HepG2 (cell line): ENCODE results near the gene WDR87. TPM values are rescaled to one million over a fixed set of nuclear protein-coding genes. Genes with fewer than 3 reads are reported as not detected.
A peak's percentile ranks its signal among the peaks of the same experiment; 100 is the strongest.

Experiments used
- ADNP ChIP-seq: sonication (generic); formaldehyde crosslinking; IDR thresholded peaks from 2 replicates; pipeline ENCODE4 v1.4.0; 2020; ENCODE audit warnings: missing genetic modification reagents
- ARNT ChIP-seq: fragments of 450-650 bp; IDR thresholded peaks from 2 replicates; pipeline ENCODE4 v1.6.1; 2017
- FOXK2 ChIP-seq: fragments of 450-650 bp; IDR thresholded peaks from 2 replicates; pipeline ENCODE4 v1.6.1; 2016
- KDM5A ChIP-seq: fragments of 200-600 bp; sonication (generic); IDR thresholded peaks from 2 replicates; pipeline ENCODE4 v1.7.0; 2018; ENCODE audit warnings: antibody characterized with exemption, mild to moderate bottlenecking, low read length, borderline replicate concordance
- KLF6 ChIP-seq: IDR thresholded peaks from 2 replicates; pipeline ENCODE4 v1.8.0; 2016; ENCODE audit warnings: missing biosample characterization, missing genetic modification reagents
- RARA ChIP-seq: IDR thresholded peaks from 2 replicates; pipeline ENCODE4 v1.6.1; 2016; ENCODE audit warnings: missing genetic modification reagents, missing compliant biosample characterization
- SP1 ChIP-seq, 2 experiments: fragments of 450-650 bp in 1 of 2; sonication (generic) in 1 of 2; formaldehyde crosslinking in 1 of 2; IDR thresholded peaks; 2 replicates each; pipeline versions ENCODE4 v1.4.0 to v1.6.1; 2016 to 2020; ENCODE audit warnings: missing genetic modification reagents in 1 of 2
- SRSF9 ChIP-seq: fragments of 200-400 bp; formaldehyde crosslinking; IDR thresholded peaks from 2 replicates; pipeline ENCODE4 v1.6.1; 2018; ENCODE audit warnings: borderline replicate concordance, mild to moderate bottlenecking, low read depth, low read length; ENCODE audit not compliant: insufficient read depth, poor library complexity, severe bottlenecking
- ZNF224 ChIP-seq: sonication (generic); formaldehyde crosslinking; IDR thresholded peaks from 2 replicates; pipeline ENCODE4 v1.5.0; 2020; ENCODE audit warnings: mild to moderate bottlenecking, missing genetic modification reagents
- ZNF781 ChIP-seq: sonication (generic); formaldehyde crosslinking; IDR thresholded peaks from 2 replicates; pipeline ENCODE4 v1.5.1; 2020; ENCODE audit warnings: borderline replicate concordance, mild to moderate bottlenecking, missing genetic modification reagents; ENCODE audit errors: not compliant biosample characterization
- polyA plus RNA-seq, 8 experiments: library from polyadenylated mRNA; depleted of rRNA in 3 of 8; stranded (reverse) in 7 of 8; unstranded in 1 of 8; fragments of >200 nt; fragmentation: Illumina TruSeq in 4 of 8; extraction: Trizol in 4 of 8; gene quantifications; 2 replicates each; pipeline versions ENCODE4 v1.2.1 to v1.2.3, GENCODE V29; 2011 to 2016; ENCODE audit warnings: low read depth in 4 of 8, missing spikeins in 1 of 8, mixed read lengths in 1 of 8; ENCODE audit not compliant: insufficient read depth in 1 of 8
- total RNA-seq, 5 experiments: library from RNA; depleted of rRNA; stranded (reverse); fragments of >200 nt; fragmentation: Illumina TruSeq; extraction: Trizol; gene quantifications; 2 replicates each; pipeline ENCODE4 v1.2.3, GENCODE V29; 2016; ENCODE audit warnings: low read depth in 1 of 5
- TF ChIP-seq, protein P1 (sequence below): sonication (generic); formaldehyde crosslinking; IDR thresholded peaks from 2 replicates; pipeline ENCODE4 v1.8.1; 2023; ENCODE audit warnings: mild to moderate bottlenecking, inconsistent platforms, moderate library complexity, missing genetic modification reagents, borderline replicate concordance
- TF ChIP-seq, protein P2 (sequence below): sonication (generic); formaldehyde crosslinking; conservative IDR thresholded peaks from 2 replicates; pipeline ENCODE4 v1.8.0; 2022; ENCODE audit warnings: mild to moderate bottlenecking, moderate library complexity, missing genetic modification reagents
- TF ChIP-seq, protein P3 (sequence below): sonication (generic); formaldehyde crosslinking; IDR thresholded peaks from 2 replicates; pipeline ENCODE4 v1.4.0; 2020; ENCODE audit warnings: missing genetic modification reagents
- TF ChIP-seq, protein P4 (sequence below): IDR thresholded peaks from 2 replicates; pipeline ENCODE4 v1.6.1; 2016; ENCODE audit warnings: low read depth, control low read depth
- TF ChIP-seq, protein P5 (sequence below): sonication (generic); formaldehyde crosslinking; IDR thresholded peaks from 2 replicates; pipeline ENCODE4 v1.8.0; 2022; ENCODE audit warnings: missing genetic modification reagents, mild to moderate bottlenecking, inconsistent platforms, borderline replicate concordance
- TF ChIP-seq, protein P6 (sequence below): sonication (generic); formaldehyde crosslinking; IDR thresholded peaks from 2 replicates; pipeline ENCODE4 v1.8.1; 2022; ENCODE audit warnings: low read depth, mild to moderate bottlenecking, missing genetic modification reagents

WDR87 gene
- total and polyA plus RNA-seq, 2 of the 13 experiments (the other 11 are each of a cell fraction or from before 2014, with no cell fraction given) = not detected

DNA sequence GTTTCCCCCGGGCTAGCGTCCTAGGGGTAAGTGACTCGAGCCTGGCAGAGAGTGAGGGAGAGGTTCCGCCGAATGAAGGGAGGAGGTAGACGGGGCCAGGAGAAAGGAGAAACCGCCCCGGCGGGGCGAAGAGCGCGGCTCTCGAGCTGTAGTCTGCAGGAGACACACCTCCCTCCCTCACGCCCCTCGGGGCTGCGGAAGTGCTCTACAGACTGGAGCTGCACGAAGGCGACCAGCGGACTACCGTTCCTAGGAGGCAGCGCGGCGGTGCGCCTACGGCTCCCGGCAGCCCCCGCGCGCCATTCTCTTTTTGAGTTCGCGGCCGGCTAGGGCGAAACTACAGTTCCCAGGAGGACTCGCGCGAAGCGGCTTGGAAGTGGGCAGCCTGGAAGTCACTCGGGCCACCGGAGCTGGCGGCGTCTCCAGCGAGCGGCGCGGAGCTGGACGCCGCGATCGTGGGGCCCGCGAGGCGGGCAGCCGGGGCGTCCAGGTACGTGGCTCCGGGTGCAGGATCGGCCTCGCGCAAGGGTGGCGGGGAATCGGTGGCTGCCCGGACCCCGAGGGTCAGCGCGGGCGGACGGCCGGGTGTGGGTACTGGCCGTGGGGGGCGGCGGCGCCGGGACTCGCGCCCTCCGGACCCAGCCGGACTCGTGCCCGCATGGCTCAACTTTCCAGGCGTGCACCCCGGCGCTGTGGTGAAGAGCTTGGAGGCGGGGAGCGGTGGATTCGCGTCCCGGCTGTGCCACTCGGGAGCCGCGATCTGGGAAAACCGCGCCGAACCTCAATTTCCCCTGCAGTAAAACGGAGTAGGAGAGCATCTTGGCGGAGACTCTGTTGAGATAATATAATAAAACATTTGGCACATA lies 708 bp upstream of the WDR87 start, which contains the start of gene SIPA1L3 (continued):
- TF ChIP-seq, protein P1, sequence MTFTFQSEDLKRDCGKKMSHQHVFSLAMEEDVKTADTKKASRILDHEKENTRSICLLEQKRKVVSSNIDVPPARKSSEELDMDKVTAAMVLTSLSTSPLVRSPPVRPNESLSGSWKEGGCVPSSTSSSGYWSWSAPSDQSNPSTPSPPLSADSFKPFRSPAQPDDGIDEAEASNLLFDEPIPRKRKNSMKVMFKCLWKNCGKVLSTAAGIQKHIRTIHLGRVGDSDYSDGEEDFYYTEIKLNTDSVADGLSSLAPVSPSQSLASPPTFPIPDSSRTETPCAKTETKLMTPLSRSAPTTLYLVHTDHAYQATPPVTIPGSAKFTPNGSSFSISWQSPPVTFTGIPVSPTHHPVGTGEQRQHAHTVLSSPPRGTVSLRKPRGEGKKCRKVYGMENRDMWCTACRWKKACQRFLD (CRISPR knock-in tag) = no peak
- TF ChIP-seq, protein P2, sequence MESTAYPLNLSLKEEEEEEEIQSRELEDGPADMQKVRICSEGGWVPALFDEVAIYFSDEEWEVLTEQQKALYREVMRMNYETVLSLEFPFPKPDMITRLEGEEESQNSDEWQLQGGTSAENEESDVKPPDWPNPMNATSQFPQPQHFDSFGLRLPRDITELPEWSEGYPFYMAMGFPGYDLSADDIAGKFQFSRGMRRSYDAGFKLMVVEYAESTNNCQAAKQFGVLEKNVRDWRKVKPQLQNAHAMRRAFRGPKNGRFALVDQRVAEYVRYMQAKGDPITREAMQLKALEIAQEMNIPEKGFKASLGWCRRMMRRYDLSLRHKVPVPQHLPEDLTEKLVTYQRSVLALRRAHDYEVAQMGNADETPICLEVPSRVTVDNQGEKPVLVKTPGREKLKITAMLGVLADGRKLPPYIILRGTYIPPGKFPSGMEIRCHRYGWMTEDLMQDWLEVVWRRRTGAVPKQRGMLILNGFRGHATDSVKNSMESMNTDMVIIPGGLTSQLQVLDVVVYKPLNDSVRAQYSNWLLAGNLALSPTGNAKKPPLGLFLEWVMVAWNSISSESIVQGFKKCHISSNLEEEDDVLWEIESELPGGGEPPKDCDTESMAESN (CRISPR knock-in tag) = no peak
- TF ChIP-seq ZNF781 (CRISPR knock-in tag) (peak; percentile 7), ARNT (no peak), ADNP (CRISPR knock-in tag) (no peak), ZNF224 (CRISPR knock-in tag) (no peak), FOXK2 (no peak), SP1 (IDR thresholded peaks at IDR 0.05) (no peak), SP1 (CRISPR knock-in tag; IDR thresholded peaks at IDR 0.05) (0 out of 2 replicates have a peak, but pooled peaks have one; percentile 39), KDM5A (peak; percentile 72; the same call in 1 of the 2 replicates), KLF6 (no peak), RARA (CRISPR knock-in tag) (0 out of 2 replicates have a peak, but pooled peaks have one; percentile 4), SRSF9 (no peak)
- TF ChIP-seq, protein P3, sequence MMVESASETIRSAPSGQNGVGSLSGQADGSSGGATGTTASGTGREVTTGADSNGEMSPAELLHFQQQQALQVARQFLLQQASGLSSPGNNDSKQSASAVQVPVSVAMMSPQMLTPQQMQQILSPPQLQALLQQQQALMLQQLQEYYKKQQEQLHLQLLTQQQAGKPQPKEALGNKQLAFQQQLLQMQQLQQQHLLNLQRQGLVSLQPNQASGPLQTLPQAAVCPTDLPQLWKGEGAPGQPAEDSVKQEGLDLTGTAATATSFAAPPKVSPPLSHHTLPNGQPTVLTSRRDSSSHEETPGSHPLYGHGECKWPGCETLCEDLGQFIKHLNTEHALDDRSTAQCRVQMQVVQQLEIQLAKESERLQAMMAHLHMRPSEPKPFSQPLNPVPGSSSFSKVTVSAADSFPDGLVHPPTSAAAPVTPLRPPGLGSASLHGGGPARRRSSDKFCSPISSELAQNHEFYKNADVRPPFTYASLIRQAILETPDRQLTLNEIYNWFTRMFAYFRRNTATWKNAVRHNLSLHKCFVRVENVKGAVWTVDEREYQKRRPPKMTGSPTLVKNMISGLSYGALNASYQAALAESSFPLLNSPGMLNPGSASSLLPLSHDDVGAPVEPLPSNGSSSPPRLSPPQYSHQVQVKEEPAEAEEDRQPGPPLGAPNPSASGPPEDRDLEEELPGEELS = no peak
- TF ChIP-seq, protein P4, sequence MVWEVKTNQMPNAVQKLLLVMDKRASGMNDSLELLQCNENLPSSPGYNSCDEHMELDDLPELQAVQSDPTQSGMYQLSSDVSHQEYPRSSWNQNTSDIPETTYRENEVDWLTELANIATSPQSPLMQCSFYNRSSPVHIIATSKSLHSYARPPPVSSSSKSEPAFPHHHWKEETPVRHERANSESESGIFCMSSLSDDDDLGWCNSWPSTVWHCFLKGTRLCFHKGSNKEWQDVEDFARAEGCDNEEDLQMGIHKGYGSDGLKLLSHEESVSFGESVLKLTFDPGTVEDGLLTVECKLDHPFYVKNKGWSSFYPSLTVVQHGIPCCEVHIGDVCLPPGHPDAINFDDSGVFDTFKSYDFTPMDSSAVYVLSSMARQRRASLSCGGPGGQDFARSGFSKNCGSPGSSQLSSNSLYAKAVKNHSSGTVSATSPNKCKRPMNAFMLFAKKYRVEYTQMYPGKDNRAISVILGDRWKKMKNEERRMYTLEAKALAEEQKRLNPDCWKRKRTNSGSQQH (CRISPR knock-in tag) = 0 out of 2 replicates have a peak, but pooled peaks have one; percentile 87
- TF ChIP-seq, protein P5, sequence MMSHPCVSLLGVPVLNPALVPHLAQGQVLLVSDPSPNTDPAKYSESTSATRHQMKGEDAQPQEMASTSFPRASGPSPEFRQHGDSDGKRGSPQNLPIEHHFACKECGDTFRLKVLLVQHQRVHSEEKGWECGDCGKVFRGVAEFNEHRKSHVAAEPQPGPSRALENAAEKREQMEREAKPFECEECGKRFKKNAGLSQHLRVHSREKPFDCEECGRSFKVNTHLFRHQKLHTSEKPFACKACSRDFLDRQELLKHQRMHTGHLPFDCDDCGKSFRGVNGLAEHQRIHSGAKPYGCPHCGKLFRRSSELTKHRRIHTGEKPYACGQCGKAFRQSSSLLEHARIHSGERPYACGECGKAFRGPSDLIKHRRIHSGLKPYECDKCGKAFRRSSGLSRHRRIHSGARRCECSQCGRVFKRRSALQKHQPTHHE (CRISPR knock-in tag) = 0 out of 2 replicates have a peak, but pooled peaks have one; percentile 20
- TF ChIP-seq, protein P6, sequence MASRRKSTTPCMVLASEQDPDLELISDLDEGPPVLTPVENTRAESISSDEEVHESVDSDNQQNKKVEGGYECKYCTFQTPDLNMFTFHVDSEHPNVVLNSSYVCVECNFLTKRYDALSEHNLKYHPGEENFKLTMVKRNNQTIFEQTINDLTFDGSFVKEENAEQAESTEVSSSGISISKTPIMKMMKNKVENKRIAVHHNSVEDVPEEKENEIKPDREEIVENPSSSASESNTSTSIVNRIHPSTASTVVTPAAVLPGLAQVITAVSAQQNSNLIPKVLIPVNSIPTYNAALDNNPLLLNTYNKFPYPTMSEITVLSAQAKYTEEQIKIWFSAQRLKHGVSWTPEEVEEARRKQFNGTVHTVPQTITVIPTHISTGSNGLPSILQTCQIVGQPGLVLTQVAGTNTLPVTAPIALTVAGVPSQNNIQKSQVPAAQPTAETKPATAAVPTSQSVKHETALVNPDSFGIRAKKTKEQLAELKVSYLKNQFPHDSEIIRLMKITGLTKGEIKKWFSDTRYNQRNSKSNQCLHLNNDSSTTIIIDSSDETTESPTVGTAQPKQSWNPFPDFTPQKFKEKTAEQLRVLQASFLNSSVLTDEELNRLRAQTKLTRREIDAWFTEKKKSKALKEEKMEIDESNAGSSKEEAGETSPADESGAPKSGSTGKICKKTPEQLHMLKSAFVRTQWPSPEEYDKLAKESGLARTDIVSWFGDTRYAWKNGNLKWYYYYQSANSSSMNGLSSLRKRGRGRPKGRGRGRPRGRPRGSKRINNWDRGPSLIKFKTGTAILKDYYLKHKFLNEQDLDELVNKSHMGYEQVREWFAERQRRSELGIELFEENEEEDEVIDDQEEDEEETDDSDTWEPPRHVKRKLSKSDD (CRISPR knock-in tag) = 0 out of 2 replicates have a peak, but pooled peaks have one; percentile 43
